UCSD-AML1 (cell line): Measurements from ENCODE around the gene TMEM109.
"Not testable (repeated sequence)": the region's sequence is repeated elsewhere in the genome, so short reads cannot be mapped to it uniquely, and the experiment has no call there.

Experiments
- DNase-seq: peaks from one replicate; lab custom pipeline; 2025; ENCODE audit not compliant: unreplicated experiment; lab: John Stamatoyannopoulos, UW

Gene TMEM109

GRCh38 chr11:60909680-60910280, 4.2 kb upstream of the TMEM109 start:
- not testable (repeated sequence) for DNase-seq

GRCh38 chr11:60910281-60910687, 3.7 kb upstream of the TMEM109 start:
- no peak for DNase-seq

GRCh38 chr11:60910711-60911380, 3.1 kb upstream of the TMEM109 start:
- DNase-seq: peak; percentile 43

- no peak for DNase-seq
Measured at GRCh38 chr11:60912223-60912850, 1.6 kb upstream of the TMEM109 start.

GRCh38 chr11:60912851-60913528, 968 bp upstream of the TMEM109 start:
- no peak for DNase-seq

- DNase-seq: peak; percentile 41
Measured at GRCh38 chr11:60914633-60915247, 782 bp downstream of the TMEM109 start.

GRCh38 chr11:60915248-60915914, 1.4 kb downstream of the TMEM109 start:
- peak; percentile 72 for DNase-seq

GRCh38 chr11:60916669-60917206, 2.8 kb downstream of the TMEM109 start:
- no peak for DNase-seq

- DNase-seq: no peak
Measured at GRCh38 chr11:60917267-60917666, 3.3 kb downstream of the TMEM109 start.

GRCh38 chr11:60918251-60918938, 4.4 kb downstream of the TMEM109 start:
- no peak for DNase-seq

- DNase-seq: no peak
Measured at GRCh38 chr11:60918939-60919265, 4.9 kb downstream of the TMEM109 start.

- no peak for DNase-seq
Measured at GRCh38 chr11:60919320-60919719, 5.4 kb downstream of the TMEM109 start.

- DNase-seq: no peak
Measured at GRCh38 chr11:60919956-60920355, 6.0 kb downstream of the TMEM109 start.

GRCh38 chr11:60921259-60921658, 7.3 kb downstream of the TMEM109 start:
- no peak for DNase-seq

GRCh38 chr11:60921777-60922335, 7.9 kb downstream of the TMEM109 start:
- DNase-seq: no peak

- DNase-seq: no peak
Measured at GRCh38 chr11:60922906-60923305, 8.9 kb downstream of the TMEM109 start.

- no peak for DNase-seq
Measured at GRCh38 chr11:60923326-60923725, 9.4 kb downstream of the TMEM109 start.

- no peak for DNase-seq
Measured at GRCh38 chr11:60923800-60924109, 9.8 kb downstream of the TMEM109 start.

GRCh38 chr11:60924110-60924905, 10.3 kb downstream of the TMEM109 start, which contains the start of gene TMEM132A:
TSS of gene TMEM132A (plus strand) at chr11:60924460. CDS start at chr11:60924634, 174 bp downstream.
- peak; percentile 38 for DNase-seq
